A549 treated with CORT108297 at 1 μM for 4 hours (cell line): ENCODE measurements around the gene CRHR1. TPM values are rescaled to one million over a fixed set of nuclear protein-coding genes. Genes with fewer than 3 reads are reported as not detected.

Experiments
- total RNA-seq: library from RNA; stranded (reverse); fragments of 200-300 nt; extraction: Qiagen RNA extraction; gene quantifications from 5 replicates; pipeline ENCODE4 v1.2.3, GENCODE V29; 2022

CRHR1 gene
- total RNA-seq: 0.13 to 0.16 TPM (median 0.14 TPM) in 3 of 5 replicates, not detected in the others

GRCh38 chr17:45784293-45784740 lies at the start of gene CRHR1:
Gene CRHR1 (plus strand): TSS chr17:45784320. CDS start chr17:45784545, 225 bp downstream.

GRCh38 chr17:45844695-45845375 lies 60.7 kb downstream of the CRHR1 start, which contains the start of gene SPPL2C:
Gene SPPL2C (plus strand): TSS chr17:45844881. CDS start chr17:45844907, 26 bp downstream.

Other genes with a start within 250 kb of the CRHR1 start
- gene SPPL2C, start 60.6 kb downstream of the CRHR1 start, total RNA-seq: not detected in 5 replicates
- 1.8 to 2.3 TPM (median 2.0 TPM) in 5 replicates for gene MAPT, start 110.2 kb downstream of the CRHR1 start, total RNA-seq
- not detected in 5 replicates for gene STH, start 214.9 kb downstream of the CRHR1 start, total RNA-seq